Epithelial cell of prostate (primary cell): ENCODE measurements around the gene RFTN2.
"Not testable (repeated sequence)": the region's sequence is repeated elsewhere in the genome, so short reads cannot be mapped to it uniquely, and the experiment has no call there.

ENCODE experiments used
- DNase-seq: peaks from one replicate; pipeline ENCODE4 v3.0.0-alpha.2; 2011; ENCODE audit warnings: low read depth, low spot score
- H3K27ac ChIP-seq: fragments of 450-650 bp; 2 replicates; pipeline ENCODE4 v1.5.1; 2017; ENCODE audit warnings: mild to moderate bottlenecking

Gene RFTN2

DNA sequence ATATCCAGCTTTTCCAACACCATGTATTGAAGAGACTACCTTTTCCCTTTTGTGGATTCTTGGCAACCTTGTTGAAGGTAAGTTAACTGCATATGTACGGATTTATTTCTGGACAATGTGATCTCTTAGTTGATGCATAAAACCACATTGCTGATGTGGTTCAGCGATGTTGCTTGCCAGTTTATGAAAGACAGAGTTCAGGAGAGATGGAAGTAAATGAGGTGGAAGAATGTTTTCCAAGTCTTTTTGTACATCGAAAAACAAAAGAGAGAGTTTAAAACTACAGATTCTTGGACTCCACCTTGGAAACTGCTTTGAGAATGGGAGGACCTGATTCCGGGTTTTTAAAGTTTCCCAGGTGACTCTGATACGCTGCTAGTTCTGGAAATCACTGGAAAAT is 115.7 kb downstream of the RFTN2 start:
- no peak overlapping the region for H3K27ac ChIP-seq
- no peak for DNase-seq

DNA sequence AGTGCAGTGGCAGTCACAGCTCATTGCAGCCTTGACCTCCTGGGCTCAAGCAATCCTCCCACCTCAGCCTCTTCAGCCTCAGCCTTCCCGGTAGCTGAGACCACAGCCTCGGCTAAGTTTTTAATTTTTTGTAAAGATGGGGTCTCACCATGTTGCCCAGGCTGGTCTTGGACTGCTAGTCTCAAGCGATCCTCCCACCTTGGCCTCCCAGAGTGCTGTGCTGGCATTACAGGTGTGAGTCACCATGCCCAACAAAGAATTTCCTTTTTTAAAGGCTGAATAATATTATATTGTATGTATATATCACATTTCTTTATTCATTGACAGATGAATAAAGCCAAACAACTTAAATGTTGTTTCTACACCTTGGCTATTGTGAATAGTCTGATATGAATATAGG is 117.0 kb downstream of the RFTN2 start:
- DNase-seq = no peak
- no peak overlapping the region for H3K27ac ChIP-seq

DNA sequence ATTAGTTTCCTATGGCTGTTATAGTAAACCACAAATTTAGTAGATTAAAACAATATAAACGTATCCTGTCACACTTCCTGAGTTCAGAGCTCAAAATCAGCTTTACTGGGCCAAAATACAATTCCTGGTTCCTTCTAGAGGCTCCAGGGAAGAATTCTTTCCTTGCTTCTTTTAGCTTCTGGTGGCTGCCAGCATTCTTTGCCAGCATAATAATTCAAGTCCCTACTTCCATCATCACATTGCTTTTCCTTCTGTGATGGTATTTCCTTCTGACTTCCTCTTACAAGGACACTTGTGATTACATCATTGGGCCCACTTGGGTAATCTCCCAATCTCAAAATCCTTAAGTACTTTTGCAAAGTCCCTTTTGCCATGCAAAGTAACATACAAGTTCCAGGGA is 118.9 kb downstream of the RFTN2 start:
- H3K27ac ChIP-seq = no peak overlapping the region
- no peak for DNase-seq

DNA sequence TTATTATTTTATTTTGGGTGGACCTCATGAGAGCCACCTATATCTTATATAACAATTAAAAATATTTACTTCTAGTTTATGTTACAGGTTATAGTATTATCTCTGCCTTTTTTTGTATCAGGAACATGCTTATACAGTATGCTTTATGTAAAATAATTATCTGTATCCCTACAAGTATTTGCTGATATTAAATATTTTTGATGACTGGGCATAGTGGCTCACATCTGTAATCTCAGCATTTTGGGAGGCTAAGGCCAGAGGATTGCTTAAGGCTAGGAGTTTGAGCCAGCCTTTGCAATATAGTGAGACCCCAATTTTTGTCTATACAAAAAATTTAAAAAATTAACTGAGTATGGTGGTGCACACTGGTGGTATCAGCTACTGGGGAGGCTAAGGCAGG is 119.9 kb downstream of the RFTN2 start:
- no peak for DNase-seq
- no peak overlapping the region for H3K27ac ChIP-seq

DNA sequence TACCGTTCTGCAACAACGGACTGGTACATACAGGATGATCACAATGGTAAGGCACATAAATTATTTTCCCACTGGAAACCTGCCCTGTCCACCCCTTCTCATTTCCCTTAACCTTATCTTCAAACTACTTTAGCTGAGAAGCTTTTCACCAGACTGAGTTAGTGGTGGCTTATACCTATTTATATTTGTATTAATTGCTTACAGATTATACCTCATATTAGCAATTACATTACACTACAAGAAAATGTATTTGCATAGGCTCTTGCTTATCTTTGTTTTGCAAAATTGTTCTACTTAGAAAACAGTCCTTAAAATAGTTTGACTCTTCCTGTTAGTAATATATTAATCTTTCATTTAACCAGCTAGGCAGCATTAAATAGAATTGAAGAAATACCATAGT is 124.1 kb downstream of the RFTN2 start:
- DNase-seq = not testable (repeated sequence)

DNA sequence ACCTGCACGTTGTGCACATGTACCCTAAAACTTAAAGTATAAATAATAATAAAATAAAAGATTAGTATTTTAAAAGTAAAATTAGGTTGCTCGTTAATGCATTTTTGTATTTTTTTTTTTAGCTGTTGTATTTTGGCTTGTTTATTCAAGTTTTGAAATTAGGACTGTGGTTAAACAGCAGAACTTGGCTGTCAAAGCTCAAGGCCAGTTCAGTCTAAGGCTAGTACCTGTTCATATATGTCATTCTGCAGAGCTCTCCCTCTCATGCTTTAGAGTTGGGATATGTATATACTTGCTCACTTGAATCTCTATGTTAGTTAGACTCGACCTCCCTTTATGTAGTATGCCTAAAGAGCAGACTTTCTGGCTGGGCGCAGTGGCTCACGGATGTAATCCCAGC is 126.8 kb downstream of the RFTN2 start:
- H3K27ac ChIP-seq = no peak overlapping the region
- no peak for DNase-seq

More for the DNA sequence above, 124.1 kb downstream of the RFTN2 start:
- not testable (repeated sequence) for H3K27ac ChIP-seq

DNA sequence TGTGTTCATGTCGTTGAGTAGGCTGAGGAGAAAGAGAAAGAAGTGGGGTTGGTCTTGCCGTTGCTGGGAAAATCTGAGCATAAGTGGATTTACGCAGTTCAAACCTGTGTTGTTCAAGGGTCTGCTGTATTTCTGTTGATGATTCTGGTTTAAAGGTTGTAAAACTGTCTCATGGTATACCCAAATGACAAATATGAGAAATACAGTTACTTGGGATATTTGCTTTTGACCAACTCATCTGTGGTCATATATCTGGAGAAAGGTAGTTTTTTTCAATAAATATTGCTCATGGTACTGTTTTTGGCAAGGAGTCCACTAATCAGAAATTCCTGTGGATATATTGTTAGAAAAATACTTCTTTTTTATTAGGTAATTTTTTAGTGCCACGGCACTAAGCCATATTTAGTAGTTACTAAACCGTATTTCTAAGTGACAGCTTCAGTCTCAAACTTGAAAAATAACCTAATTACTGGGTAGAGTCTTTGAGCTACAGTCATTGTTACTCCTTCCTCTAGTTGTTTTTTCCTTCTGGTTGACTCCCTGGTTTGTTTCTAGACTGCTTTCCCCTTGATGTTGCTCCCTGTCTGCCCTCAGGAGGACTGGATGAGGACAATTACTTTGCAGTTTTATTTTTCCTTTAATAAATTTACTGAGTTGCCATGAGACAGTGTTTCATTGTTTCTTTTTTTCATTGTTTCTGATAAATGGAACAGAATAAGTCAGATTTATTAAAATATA is 128.1 kb downstream of the RFTN2 start:
- DNase-seq = no peak
- no peak overlapping the region for H3K27ac ChIP-seq

DNA sequence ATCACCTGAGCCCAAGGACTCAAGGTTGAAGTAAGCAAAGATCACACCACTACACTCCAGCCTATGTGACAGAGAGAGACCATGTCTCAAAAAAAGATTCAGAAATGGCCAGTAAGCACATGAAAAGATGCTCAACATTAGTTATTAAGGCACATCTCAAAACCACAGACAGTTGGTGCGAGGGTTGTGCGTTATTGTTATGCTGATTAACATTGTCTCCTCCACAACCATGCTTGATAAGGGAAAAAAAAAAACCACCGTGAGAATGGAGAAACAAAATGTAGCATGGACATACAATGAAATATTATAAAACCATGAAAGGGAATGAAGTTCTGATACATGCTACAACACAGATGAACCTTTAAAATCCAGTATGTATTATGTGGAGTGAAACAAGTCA is 132.2 kb downstream of the RFTN2 start:
- H3K27ac ChIP-seq = no peak overlapping the region
- no peak for DNase-seq

DNA sequence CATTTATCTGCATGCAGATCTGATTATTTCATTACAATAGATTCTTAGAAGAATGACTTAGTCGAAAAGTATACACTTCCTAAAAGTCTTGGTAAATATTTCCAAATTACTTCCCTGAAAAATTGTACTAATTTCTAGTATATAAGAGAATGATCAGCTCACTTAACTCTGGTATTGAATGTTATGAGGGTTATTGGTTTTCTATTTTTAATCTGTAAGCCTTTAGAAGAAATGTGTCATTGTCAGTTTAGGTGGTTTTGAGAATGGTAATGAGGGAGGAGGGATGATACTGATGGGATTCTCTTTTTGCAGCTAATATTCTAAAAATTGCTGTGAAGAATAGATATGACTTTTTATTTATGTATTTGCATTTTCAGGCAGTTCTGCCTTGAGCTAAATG is 135.7 kb downstream of the RFTN2 start:
- DNase-seq = no peak
- no peak overlapping the region for H3K27ac ChIP-seq

DNA sequence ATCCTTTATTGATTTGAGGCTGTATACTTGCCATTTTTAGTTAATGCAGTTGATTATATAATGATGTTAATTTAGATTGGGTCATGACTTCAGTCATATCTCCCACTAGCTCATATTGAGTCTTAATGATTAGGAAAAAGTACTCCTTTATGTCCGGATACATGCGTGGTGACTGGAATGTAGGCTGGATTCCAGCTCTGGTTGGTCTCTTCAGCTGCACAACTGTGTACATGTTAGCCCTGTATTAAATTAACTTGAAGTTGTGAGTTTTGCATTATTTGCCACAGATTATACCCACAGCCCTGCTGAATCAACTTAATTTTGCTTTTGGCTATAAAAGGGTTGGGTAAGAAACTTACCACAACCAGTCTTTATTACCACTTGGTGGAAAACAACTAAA is 137.0 kb downstream of the RFTN2 start:
- no peak overlapping the region for H3K27ac ChIP-seq
- DNase-seq = no peak
